Immature natural killer cell (primary cell): Measurements from ENCODE around the gene FAM24A. TPM values are rescaled to one million over a fixed set of nuclear protein-coding genes. Genes with fewer than 3 reads are reported as not detected.
"Not testable (repeated sequence)": the region's sequence is repeated elsewhere in the genome, so short reads cannot be mapped to it uniquely, and the experiment has no call there.

Experiments used
- DNase-seq, 3 donors: peaks; one replicate each; pipeline ENCODE4 v3.0.0; 2022; ENCODE audit warnings: mixed read lengths in 1 of 3
- H3K27ac Mint-ChIP-seq, 6 donors: one replicate each; pipeline ENCODE4 v1.8.0; 2020; ENCODE audit warnings: mixed read lengths in 6 of 6, mild to moderate bottlenecking in 5 of 6, inconsistent platforms in 4 of 6, moderate library complexity in 3 of 6
- H3K27me3 Mint-ChIP-seq, 3 donors: one replicate each; pipeline ENCODE4 v1.8.0; 2020 to 2021; ENCODE audit warnings: low read depth in 3 of 3, mild to moderate bottlenecking in 3 of 3, mixed read lengths in 3 of 3, moderate library complexity in 3 of 3, inconsistent platforms in 1 of 3
- H3K36me3 Mint-ChIP-seq, 3 donors: one replicate each; pipeline ENCODE4 v1.8.0; 2020; ENCODE audit warnings: mixed read lengths in 3 of 3, inconsistent platforms in 2 of 3, mild to moderate bottlenecking in 2 of 3
- H3K4me1 Mint-ChIP-seq, 2 donors: one replicate each; pipeline ENCODE4 v1.8.0; 2020; ENCODE audit warnings: inconsistent platforms in 2 of 2, mild to moderate bottlenecking in 2 of 2, mixed read lengths in 2 of 2, moderate library complexity in 1 of 2
- H3K4me3 Mint-ChIP-seq, 5 donors: one replicate each; pipeline ENCODE4 v1.8.0; 2020; ENCODE audit warnings: mild to moderate bottlenecking in 5 of 5, mixed read lengths in 5 of 5, inconsistent platforms in 3 of 5, moderate library complexity in 3 of 5
- H3K9me3 Mint-ChIP-seq, 6 donors: one replicate each; pipeline ENCODE4 v1.8.0; 2020; ENCODE audit warnings: mild to moderate bottlenecking in 6 of 6, mixed read lengths in 6 of 6, inconsistent platforms in 4 of 6, moderate library complexity in 3 of 6
- polyA plus RNA-seq, 3 donors: library from polyadenylated mRNA; unstranded; fragments of 300-500 nt; fragmentation: Illumina TruSeq; gene quantifications; one replicate each; pipeline ENCODE4 v1.2.3, GENCODE V29; 2021

The FAM24A gene
- polyA plus RNA-seq, result not detected

GRCh38 chr10:122910310-122910709 lies at the start of gene FAM24A:
Gene FAM24A, plus strand, starts transcription at chr10:122910610. Its CDS starts 1,025 bp downstream, at chr10:122911635.
- Mint-ChIP-seq H3K9me3 (peaks cover 0 to 2% (median 0%) of the 10 kb centered on the region in 6 donors), H3K4me1 (no peaks in the 10 kb centered on the region), H3K4me3 (no peak within 1 kb of the TSS), H3K27ac (no peak within 1 kb of the TSS), H3K36me3 (no peaks in the 10 kb centered on the region), H3K27me3 (peaks cover 0 to 7% (median 2%) of the 10 kb centered on the region in 3 donors)
- DNase-seq, result no peak

- H3K27ac Mint-ChIP-seq, result no peak overlapping the region
Observed at GRCh38 chr10:122861711-122862161, 48.7 kb upstream of the FAM24A start.

GRCh38 chr10:122863216-122864193 lies 46.9 kb upstream of the FAM24A start:
- Mint-ChIP-seq H3K27me3 (no peaks in the 10 kb centered on the region), H3K4me3 (no peak overlapping the region), H3K9me3 (peaks cover 0 to 4% (median 1%) of the 10 kb centered on the region in 6 donors), H3K4me1 (peaks cover 7 to 13% of the 10 kb centered on the region in 2 donors), H3K27ac (no peak overlapping the region), H3K36me3 (peaks cover 0 to 4% (median 3%) of the 10 kb centered on the region in 3 donors)
- DNase-seq, result no peak

More at GRCh38 chr10:122861711-122862161, 48.7 kb upstream of the FAM24A start:
- Mint-ChIP-seq H3K9me3 (no peaks in the 10 kb centered on the region), H3K4me1 (peaks cover 2% of the 10 kb centered on the region in 2 donors), H3K36me3 (peaks cover 0 to 4% (median 3%) of the 10 kb centered on the region in 3 donors), H3K27me3 (peaks cover 0 to 3% (median 2%) of the 10 kb centered on the region in 3 donors), H3K4me3 (no peak overlapping the region)
- DNase-seq, result no peak

GRCh38 chr10:122864194-122864592 lies 46.2 kb upstream of the FAM24A start:
- Mint-ChIP-seq H3K4me3 (no peak overlapping the region), H3K36me3 (no peaks in the 10 kb centered on the region), H3K27ac (no peak overlapping the region), H3K4me1 (peaks cover 7 to 13% of the 10 kb centered on the region in 2 donors), H3K9me3 (peaks cover 0 to 4% (median 1%) of the 10 kb centered on the region in 6 donors), H3K27me3 (no peaks in the 10 kb centered on the region)
- DNase-seq, result no peak

GRCh38 chr10:122864901-122865300 lies 45.5 kb upstream of the FAM24A start:
- H3K4me3 Mint-ChIP-seq, result no peak overlapping the region
- H3K27ac Mint-ChIP-seq, result no peak overlapping the region
- peaks cover 7 to 15% of the 10 kb centered on the region in 2 donors for H3K4me1 Mint-ChIP-seq
- peaks cover 0 to 4% (median 1%) of the 10 kb centered on the region in 6 donors for H3K9me3 Mint-ChIP-seq
- DNase-seq, result no peak
- H3K36me3 Mint-ChIP-seq, result peaks cover 0 to 4% (median 2%) of the 10 kb centered on the region in 3 donors
- H3K27me3 Mint-ChIP-seq, result no peaks in the 10 kb centered on the region

GRCh38 chr10:122866757-122867482 lies 43.5 kb upstream of the FAM24A start:
- not testable (repeated sequence) for H3K27ac Mint-ChIP-seq

GRCh38 chr10:122868768-122869167 lies 41.6 kb upstream of the FAM24A start:
- not testable (repeated sequence) for H3K27me3 Mint-ChIP-seq, H3K27ac Mint-ChIP-seq, DNase-seq, H3K9me3 Mint-ChIP-seq, H3K4me3 Mint-ChIP-seq
- H3K4me1 Mint-ChIP-seq, result peaks cover 7 to 15% of the 10 kb centered on the region in 2 donors
- H3K36me3 Mint-ChIP-seq, result peaks cover 0 to 11% (median 11%) of the 10 kb centered on the region in 3 donors

More at GRCh38 chr10:122866757-122867482, 43.5 kb upstream of the FAM24A start:
- not testable (repeated sequence) for H3K36me3 Mint-ChIP-seq, H3K4me3 Mint-ChIP-seq, H3K9me3 Mint-ChIP-seq, H3K27me3 Mint-ChIP-seq, DNase-seq
- H3K4me1 Mint-ChIP-seq, result peaks cover 7 to 15% of the 10 kb centered on the region in 2 donors

- peaks cover 4 to 11% of the 10 kb centered on the region in 2 donors for H3K4me1 Mint-ChIP-seq
- not testable (repeated sequence) for DNase-seq, H3K27ac Mint-ChIP-seq, H3K27me3 Mint-ChIP-seq, H3K4me3 Mint-ChIP-seq, H3K9me3 Mint-ChIP-seq
- H3K36me3 Mint-ChIP-seq, result peaks cover 0 to 11% (median 11%) of the 10 kb centered on the region in 3 donors
Observed at GRCh38 chr10:122871947-122872346, 38.5 kb upstream of the FAM24A start.

GRCh38 chr10:122875843-122876466 lies 34.5 kb upstream of the FAM24A start:
- peaks cover 0 to 3% (median 0%) of the 10 kb centered on the region in 6 donors for H3K9me3 Mint-ChIP-seq
- no peak overlapping the region for H3K27ac Mint-ChIP-seq
- peaks cover 28 to 38% of the 10 kb centered on the region in 2 donors for H3K4me1 Mint-ChIP-seq
- no peak for DNase-seq
- no peak overlapping the region for H3K4me3 Mint-ChIP-seq
- H3K27me3 Mint-ChIP-seq, result peaks cover 7 to 17% (median 7%) of the 10 kb centered on the region in 3 donors
- H3K36me3 Mint-ChIP-seq, result peaks cover 0 to 5% (median 5%) of the 10 kb centered on the region in 3 donors

- H3K4me3 Mint-ChIP-seq, result no peak overlapping the region
- H3K27me3 Mint-ChIP-seq, result peaks cover 7 to 17% (median 7%) of the 10 kb centered on the region in 3 donors
- peaks cover 0 to 3% (median 0%) of the 10 kb centered on the region in 6 donors for H3K9me3 Mint-ChIP-seq
- H3K36me3 Mint-ChIP-seq, result peaks cover 0 to 5% (median 5%) of the 10 kb centered on the region in 3 donors
- H3K27ac Mint-ChIP-seq, result no peak overlapping the region
- peaks cover 28 to 38% of the 10 kb centered on the region in 2 donors for H3K4me1 Mint-ChIP-seq
- no peak for DNase-seq
Observed at GRCh38 chr10:122876467-122876855, 33.9 kb upstream of the FAM24A start.

GRCh38 chr10:122877264-122877663 lies 33.1 kb upstream of the FAM24A start:
- no peak for DNase-seq
- Mint-ChIP-seq H3K27me3 (peaks cover 7 to 15% (median 7%) of the 10 kb centered on the region in 3 donors), H3K36me3 (no peaks in the 10 kb centered on the region), H3K27ac (no peak overlapping the region), H3K4me1 (peaks cover 28 to 38% of the 10 kb centered on the region in 2 donors), H3K4me3 (peak overlapping the region in 3 of 5 donors; percentile 12 to 28 (median 17)), H3K9me3 (peaks cover 0 to 3% (median 0%) of the 10 kb centered on the region in 6 donors)

GRCh38 chr10:122878799-122879338 lies 31.5 kb upstream of the FAM24A start:
- Mint-ChIP-seq H3K4me3 (peak overlapping the region; percentile 84 to 96 (median 94)), H3K27ac (peak overlapping the region; percentile 82 to 95 (median 88)), H3K9me3 (peaks cover 0 to 3% (median 0%) of the 10 kb centered on the region in 6 donors), H3K27me3 (peaks cover 7 to 15% (median 7%) of the 10 kb centered on the region in 3 donors), H3K36me3 (no peaks in the 10 kb centered on the region), H3K4me1 (peaks cover 28 to 38% of the 10 kb centered on the region in 2 donors)
- no peak for DNase-seq
